Progenitor cell of endocrine pancreas (in vitro differentiated cells): Measurements from ENCODE around the gene CACNA2D1. TPM values are rescaled to one million over a fixed set of nuclear protein-coding genes. Genes with fewer than 3 reads are reported as not detected.

Experiments
- DNase-seq: peaks from one replicate; pipeline ENCODE4 v3.0.0; 2021; ENCODE audit warnings: low spot score; ENCODE audit not compliant: unreplicated experiment
- H3K27ac Mint-ChIP-seq: 2 replicates; pipeline ENCODE4 v1.8.0; 2021; ENCODE audit warnings: mild to moderate bottlenecking, moderate library complexity, mixed read lengths
- H3K27me3 Mint-ChIP-seq: 2 replicates; pipeline ENCODE4 v1.8.0; 2021; ENCODE audit warnings: mixed read lengths
- H3K36me3 Mint-ChIP-seq: 2 replicates; pipeline ENCODE4 v1.8.0; 2022; ENCODE audit warnings: mixed read lengths; ENCODE audit not compliant: insufficient read depth
- H3K4me1 Mint-ChIP-seq: 2 replicates; pipeline ENCODE4 v1.8.0; 2021; ENCODE audit warnings: low read depth, mixed read lengths
- H3K4me3 Mint-ChIP-seq: 2 replicates; pipeline ENCODE4 v1.8.0; 2021; ENCODE audit warnings: low read depth, mild to moderate bottlenecking, moderate library complexity, mixed read lengths
- H3K9me3 Mint-ChIP-seq: 2 replicates; pipeline ENCODE4 v1.8.0; 2021; ENCODE audit warnings: low read depth, mixed read lengths
- CTCF ChIP-seq: fragments of 200-600 bp; sonication (generic); IDR thresholded peaks from one replicate; pipeline ENCODE4 v1.5.0; 2021; ENCODE audit warnings: antibody characterized with exemption, mild to moderate bottlenecking; ENCODE audit not compliant: unreplicated experiment
- long read RNA-seq: library from polyadenylated mRNA; unstranded; transcript quantifications from one replicate; pipeline ENCODE4 v2.0.0, GENCODE V29; 2020
- total RNA-seq: library from RNA; stranded (reverse); gene quantifications from 2 replicates; pipeline ENCODE4 v1.2.1, GENCODE V29; 2021

Gene CACNA2D1
- 25.1 and 27.4 TPM in 2 replicates for total RNA-seq
- long read RNA-seq, partial matches to known transcripts: 3 of 8 reads
- long read RNA-seq, other reads (novel, unspliced or antisense): 5 of 8 reads

DNA sequence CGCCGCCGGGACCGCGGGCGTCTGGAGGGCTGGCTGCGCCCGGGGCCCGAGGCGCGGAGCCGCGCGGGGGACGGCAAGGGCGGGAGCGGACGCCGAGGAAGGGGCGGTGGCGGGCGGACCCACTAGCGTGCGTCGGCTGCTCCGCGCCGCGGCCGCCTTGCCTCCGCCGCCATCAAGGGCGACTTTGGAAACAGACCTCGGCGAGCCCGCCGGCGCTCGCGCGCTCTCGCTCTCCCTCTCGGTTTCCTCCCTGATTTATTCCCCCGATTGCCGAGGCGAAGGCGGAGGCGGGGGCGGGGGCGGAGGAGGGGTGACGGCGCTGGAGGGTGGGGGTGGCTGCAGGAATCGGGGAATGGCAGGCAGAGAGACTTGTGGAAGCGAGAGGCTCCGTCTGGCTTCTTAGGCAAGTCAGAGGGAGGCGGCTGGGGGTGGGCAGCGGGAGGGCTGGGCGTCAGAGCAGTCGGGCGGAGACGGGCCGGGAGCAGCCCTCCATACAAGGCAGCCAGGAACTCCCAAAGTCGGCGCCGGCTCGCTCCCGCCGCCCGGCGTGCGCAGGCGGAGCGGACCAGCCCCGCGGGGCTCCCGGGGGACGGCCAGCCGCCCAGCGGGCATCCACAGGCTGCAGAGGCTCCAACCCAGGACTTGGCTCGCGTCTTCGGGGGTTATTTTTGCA is at the start of gene CACNA2D1:
TSS of gene CACNA2D1 (minus strand) at position 231 of the 673 bp plus-strand sequence.
- peaks cover 27% of the 10 kb centered on the region for H3K27me3 Mint-ChIP-seq
- no peak for TF ChIP-seq CTCF
- peak within 1 kb of the TSS; percentile 89 for H3K27ac Mint-ChIP-seq
- peak; percentile 55 for DNase-seq
- peaks cover 8% of the 10 kb centered on the region for H3K4me1 Mint-ChIP-seq
- no peaks in the 10 kb centered on the region for H3K9me3 Mint-ChIP-seq
- H3K4me3 Mint-ChIP-seq: peak within 1 kb of the TSS; percentile 88
- no peaks in the 10 kb centered on the region for H3K36me3 Mint-ChIP-seq

DNA sequence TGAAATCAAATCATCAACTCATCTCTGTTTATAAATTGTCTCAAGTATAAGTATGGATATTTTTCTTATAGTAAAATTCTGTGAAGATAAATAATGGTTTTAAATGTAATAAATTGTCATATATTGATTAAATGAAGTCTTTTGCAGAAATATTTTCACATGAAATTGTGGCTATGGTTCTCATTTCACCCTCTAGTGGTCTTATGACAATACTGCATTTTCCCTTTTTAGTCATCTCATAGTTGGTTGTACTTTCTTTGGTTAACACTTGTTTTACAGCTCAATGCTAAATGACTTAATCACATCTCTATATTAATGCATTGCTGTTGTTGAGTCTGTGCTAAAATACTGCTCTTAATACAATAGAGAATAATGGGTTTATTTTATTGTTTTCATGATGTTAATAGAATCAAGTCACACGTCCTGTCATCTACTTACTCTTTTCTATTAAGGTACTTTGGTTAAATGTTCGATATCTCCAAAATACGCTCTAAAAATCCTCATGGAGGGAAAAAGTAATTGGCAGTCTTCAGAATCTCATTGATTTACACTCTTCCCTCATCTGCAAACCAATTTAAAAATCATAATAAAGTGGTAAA is 38.0 kb upstream of the CACNA2D1 start:
- no peaks in the 10 kb centered on the region for H3K4me1 Mint-ChIP-seq
- no peak overlapping the region for H3K4me3 Mint-ChIP-seq
- DNase-seq: no peak
- no peak overlapping the region for H3K27ac Mint-ChIP-seq
- peak; percentile 78 for TF ChIP-seq CTCF
- peaks cover 2% of the 10 kb centered on the region for H3K9me3 Mint-ChIP-seq
- no peaks in the 10 kb centered on the region for H3K27me3 Mint-ChIP-seq
- H3K36me3 Mint-ChIP-seq: no peaks in the 10 kb centered on the region

GRCh38 chr7:82477733-82478515 is 34.3 kb upstream of the CACNA2D1 start:
- Mint-ChIP-seq H3K27ac (no peak overlapping the region), H3K4me3 (no peak overlapping the region), H3K27me3 (no peaks in the 10 kb centered on the region), H3K9me3 (no peaks in the 10 kb centered on the region), H3K36me3 (no peaks in the 10 kb centered on the region), H3K4me1 (no peaks in the 10 kb centered on the region)
- TF ChIP-seq CTCF: no peak
- DNase-seq: no peak

GRCh38 chr7:82472966-82473365 is 29.4 kb upstream of the CACNA2D1 start:
- TF ChIP-seq CTCF: no peak
- H3K9me3 Mint-ChIP-seq: no peaks in the 10 kb centered on the region
- DNase-seq: no peak
- H3K36me3 Mint-ChIP-seq: no peaks in the 10 kb centered on the region
- H3K4me3 Mint-ChIP-seq: no peak overlapping the region
- H3K27ac Mint-ChIP-seq: no peak overlapping the region
- H3K4me1 Mint-ChIP-seq: peaks cover 2% of the 10 kb centered on the region
- H3K27me3 Mint-ChIP-seq: peaks cover 8% of the 10 kb centered on the region

GRCh38 chr7:82471351-82472020 is 27.9 kb upstream of the CACNA2D1 start:
- DNase-seq: no peak
- peaks cover 8% of the 10 kb centered on the region for H3K27me3 Mint-ChIP-seq
- TF ChIP-seq CTCF: no peak
- H3K4me1 Mint-ChIP-seq: peaks cover 2% of the 10 kb centered on the region
- H3K36me3 Mint-ChIP-seq: no peaks in the 10 kb centered on the region
- H3K27ac Mint-ChIP-seq: no peak overlapping the region
- no peak overlapping the region for H3K4me3 Mint-ChIP-seq
- H3K9me3 Mint-ChIP-seq: no peaks in the 10 kb centered on the region
